GM12873 (cell line): ENCODE data around the gene CFAP97.

Experiments
- TF ChIP-seq, protein P1 (sequence below): IDR thresholded peaks from 2 replicates; pipeline ENCODE4 v1.5.1; 2012; ENCODE audit warnings: low read depth, mild to moderate bottlenecking, moderate library complexity, low read length, control low read depth; ENCODE audit not compliant: insufficient read depth; ENCODE audit errors: missing control alignments

Gene CFAP97

DNA sequence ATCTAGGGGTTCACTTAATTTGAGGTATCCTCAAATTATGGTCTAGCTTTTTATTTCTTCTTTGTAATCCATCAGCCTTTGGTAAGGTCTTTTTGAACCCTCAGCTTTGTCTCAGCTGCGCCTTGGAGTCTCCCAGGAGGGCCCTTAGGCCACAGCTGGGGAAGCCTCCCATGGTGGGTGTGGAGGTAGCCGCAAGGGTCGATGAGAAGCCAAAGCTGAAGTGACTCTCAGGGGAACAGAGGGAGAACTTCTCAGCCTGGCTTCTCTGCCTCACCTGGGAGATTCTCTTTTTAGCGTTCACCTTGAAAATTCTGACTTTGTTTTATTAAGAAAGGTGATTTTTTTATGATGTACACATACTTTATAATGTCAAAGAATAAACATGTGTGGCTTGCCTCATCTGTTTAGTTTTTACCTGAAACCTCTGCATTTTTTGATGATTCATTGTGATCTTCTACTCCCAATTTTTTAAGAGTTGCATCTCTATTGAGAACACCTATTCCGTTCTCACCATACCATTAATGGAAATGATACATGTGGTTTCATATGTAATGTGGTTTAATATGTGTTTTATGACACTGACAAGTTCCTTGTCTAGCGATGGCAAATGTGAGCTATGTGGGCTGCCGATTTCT is 86.4 kb downstream of the CFAP97 start:
- TF ChIP-seq, protein P1, sequence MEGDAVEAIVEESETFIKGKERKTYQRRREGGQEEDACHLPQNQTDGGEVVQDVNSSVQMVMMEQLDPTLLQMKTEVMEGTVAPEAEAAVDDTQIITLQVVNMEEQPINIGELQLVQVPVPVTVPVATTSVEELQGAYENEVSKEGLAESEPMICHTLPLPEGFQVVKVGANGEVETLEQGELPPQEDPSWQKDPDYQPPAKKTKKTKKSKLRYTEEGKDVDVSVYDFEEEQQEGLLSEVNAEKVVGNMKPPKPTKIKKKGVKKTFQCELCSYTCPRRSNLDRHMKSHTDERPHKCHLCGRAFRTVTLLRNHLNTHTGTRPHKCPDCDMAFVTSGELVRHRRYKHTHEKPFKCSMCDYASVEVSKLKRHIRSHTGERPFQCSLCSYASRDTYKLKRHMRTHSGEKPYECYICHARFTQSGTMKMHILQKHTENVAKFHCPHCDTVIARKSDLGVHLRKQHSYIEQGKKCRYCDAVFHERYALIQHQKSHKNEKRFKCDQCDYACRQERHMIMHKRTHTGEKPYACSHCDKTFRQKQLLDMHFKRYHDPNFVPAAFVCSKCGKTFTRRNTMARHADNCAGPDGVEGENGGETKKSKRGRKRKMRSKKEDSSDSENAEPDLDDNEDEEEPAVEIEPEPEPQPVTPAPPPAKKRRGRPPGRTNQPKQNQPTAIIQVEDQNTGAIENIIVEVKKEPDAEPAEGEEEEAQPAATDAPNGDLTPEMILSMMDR: no peak

DNA sequence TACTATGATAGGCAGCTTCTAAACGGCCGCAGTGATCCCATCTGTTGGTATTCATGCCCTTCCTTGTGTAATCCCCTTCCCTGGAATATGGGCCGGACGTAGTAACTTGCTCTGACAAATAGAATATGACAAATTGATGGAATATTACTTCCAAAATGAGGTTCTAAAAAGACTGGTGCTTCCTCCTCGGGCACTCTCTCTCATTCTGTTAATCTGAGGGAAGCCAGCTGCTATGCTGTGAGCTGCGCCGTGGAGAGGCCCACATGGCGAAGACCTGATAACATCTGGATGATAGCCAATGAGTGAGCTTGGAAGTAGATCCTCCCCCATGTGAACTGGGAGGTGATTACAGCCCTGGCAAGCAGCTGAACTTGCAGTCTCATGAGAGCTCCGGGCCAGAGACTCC is 88.0 kb downstream of the CFAP97 start:
- TF ChIP-seq, protein P1: no peak

DNA sequence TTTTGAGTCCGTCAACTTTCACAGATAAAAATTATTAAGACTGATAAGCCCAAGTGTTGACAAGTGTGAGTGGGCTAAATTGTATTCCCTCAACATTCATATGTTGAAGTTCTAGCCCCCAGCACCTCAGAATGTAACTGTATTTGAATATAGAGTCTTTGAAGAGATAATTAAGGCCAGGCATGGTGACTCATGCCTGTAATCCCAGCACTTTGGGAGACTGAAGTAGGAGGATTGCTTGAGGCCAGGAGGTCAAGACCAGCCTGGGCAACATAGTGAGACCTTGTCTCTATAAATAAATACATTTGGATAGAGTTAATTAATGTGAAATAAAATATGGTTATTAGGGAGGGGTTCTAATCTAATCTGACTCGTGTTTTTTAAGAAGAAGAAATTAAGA is 90.5 kb downstream of the CFAP97 start:
- TF ChIP-seq, protein P1: no peak

DNA sequence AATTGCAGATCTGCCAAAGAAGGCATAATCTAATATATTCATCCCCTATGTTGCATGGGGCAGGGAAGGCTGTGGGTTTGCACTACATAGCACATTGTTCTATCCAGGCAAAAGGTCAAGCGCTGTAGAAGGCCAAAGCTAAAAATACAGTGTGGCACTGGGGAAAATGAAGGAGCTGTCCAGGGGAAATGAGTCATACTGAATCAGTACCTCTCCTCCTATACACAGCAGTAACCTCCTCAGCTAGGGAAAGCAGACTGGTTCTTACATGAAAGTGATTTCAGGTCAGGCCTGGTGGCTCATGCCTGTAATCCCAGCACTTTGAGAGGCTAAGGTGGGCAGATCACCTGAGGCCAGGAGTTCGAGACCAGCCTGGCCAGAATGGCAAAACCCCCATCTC is 91.7 kb downstream of the CFAP97 start:
- TF ChIP-seq, protein P1: no peak

DNA sequence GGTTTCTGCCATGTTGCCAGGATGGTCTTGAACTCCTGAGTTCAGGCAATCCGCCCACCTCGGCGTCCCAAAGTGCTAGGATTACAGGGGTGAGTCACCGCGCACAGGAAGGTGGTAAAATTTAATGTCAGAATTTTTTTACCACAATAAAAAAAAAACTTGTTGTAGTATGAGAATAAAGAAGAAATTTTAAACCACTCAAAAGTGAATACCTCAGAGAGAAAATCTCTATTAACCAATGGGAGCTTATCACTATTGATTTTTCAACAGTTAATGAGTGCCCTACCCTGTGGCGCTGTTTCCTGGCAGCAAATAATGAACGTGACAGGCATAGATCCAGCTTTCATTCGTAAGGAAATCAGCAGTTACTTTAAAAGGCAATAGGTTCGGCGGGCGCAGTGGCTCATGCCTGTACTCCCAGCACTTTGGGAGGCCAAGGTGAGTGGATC is 93.4 kb downstream of the CFAP97 start:
- TF ChIP-seq, protein P1: no peak

DNA sequence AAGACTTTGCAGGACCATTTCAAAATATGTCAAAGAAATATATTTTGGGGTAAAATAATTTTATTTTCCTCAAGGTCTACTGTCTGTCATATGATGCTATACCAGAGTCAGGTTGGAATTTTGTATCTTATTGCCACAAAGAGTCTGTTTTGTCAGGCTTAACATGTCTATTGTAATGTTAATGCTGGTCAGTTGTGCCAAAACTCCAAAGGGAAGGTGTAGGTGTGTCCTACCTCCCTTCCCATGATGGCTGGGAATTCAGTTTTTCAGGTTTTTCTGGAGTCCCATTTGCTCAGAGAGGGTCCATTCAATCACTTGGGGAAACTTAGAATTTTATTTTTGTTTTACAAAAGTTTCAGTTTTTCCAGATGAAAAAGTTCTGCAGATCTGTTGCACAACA is 94.1 kb downstream of the CFAP97 start:
- TF ChIP-seq, protein P1: no peak
